Fibroblast of lung (primary cell): ENCODE data around the gene ABL1.

Experiments used
- EZH2 ChIP-seq: IDR thresholded peaks from 2 replicates; pipeline ENCODE4 v1.5.1; 2012; ENCODE audit warnings: low read length, control low read depth, mild to moderate bottlenecking; ENCODE audit errors: missing control alignments
- TF ChIP-seq, protein P1 (sequence below), 2 donors: IDR thresholded peaks in 1 of 2; conservative IDR thresholded peaks in 1 of 2; 1 replicate in 1 of 2; 2 replicates in 1 of 2; pipeline ENCODE4 v1.5.1; 2011 to 2012; ENCODE audit warnings: low read length in 2 of 2, control low read depth in 1 of 2, inconsistent platforms in 1 of 2, low read depth in 1 of 2, mild to moderate bottlenecking in 1 of 2

DNA sequence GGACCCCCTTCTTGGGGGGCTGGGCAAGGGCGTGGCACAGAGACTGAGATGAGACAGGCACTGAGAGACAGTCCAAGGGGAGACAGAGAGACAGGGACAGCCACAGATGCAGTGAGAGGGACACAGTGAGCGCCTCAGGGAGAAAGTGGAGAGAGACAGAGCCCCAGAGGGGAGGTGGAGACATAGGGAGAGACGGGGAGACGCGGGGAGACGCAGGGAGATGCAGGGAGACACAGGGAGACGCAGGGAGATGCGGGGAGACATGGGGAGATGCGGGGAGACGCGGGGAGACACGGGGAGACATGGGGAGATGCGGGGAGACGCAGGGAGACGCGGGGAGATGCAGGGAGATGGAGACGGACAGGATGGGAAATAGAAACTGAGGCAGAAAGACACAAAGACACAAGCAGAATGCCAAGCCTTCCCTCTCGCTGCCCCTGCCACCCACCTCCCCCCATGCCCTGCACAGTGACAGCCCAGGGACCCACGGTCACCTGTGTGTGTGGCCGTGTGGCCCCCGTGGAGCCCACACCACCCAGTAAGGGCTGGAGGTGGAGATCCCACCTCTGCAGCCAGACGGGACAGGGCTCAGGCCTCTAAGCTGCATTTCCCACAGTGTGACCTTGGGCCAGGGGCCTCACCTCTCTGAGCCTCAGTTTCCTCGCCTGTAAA is 95.2 kb downstream of the ABL1 start:
- TF ChIP-seq, protein P1, sequence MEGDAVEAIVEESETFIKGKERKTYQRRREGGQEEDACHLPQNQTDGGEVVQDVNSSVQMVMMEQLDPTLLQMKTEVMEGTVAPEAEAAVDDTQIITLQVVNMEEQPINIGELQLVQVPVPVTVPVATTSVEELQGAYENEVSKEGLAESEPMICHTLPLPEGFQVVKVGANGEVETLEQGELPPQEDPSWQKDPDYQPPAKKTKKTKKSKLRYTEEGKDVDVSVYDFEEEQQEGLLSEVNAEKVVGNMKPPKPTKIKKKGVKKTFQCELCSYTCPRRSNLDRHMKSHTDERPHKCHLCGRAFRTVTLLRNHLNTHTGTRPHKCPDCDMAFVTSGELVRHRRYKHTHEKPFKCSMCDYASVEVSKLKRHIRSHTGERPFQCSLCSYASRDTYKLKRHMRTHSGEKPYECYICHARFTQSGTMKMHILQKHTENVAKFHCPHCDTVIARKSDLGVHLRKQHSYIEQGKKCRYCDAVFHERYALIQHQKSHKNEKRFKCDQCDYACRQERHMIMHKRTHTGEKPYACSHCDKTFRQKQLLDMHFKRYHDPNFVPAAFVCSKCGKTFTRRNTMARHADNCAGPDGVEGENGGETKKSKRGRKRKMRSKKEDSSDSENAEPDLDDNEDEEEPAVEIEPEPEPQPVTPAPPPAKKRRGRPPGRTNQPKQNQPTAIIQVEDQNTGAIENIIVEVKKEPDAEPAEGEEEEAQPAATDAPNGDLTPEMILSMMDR (conservative IDR thresholded peaks at IDR 0.05 in 1 of 2, IDR thresholded peaks at IDR 0.05 in 1 of 2; ENCODE audit: low read depth in 1 of 2, low read length in 2 of 2): no peak
- no peak for TF ChIP-seq EZH2
